SK-N-SH (cell line): ENCODE results near the gene SALL3. TPM values are rescaled to one million over a fixed set of nuclear protein-coding genes. Genes with fewer than 3 reads are reported as not detected.

Experiments used
- CTCF ChIA-PET: fragments of 300-600, 350-600 bp; formaldehyde crosslinking; extraction: SDS; loops from one replicate; lab custom pipeline; 2021; lab: Yijun Ruan, JAX
- POLR2A ChIA-PET: fragments of 350-600 bp; sonication (Branson Sonifier 250); formaldehyde crosslinking; extraction: SDS; loops from one replicate; lab custom pipeline; 2020; ENCODE audit warnings: antibody characterized with exemption, inconsistent platforms; lab: Yijun Ruan, JAX
- DNase-seq: peaks from one replicate; pipeline ENCODE4 v3.0.0; 2012
- H2AFZ ChIP-seq: fragments of 200-600 bp; sonication (generic); 2 replicates; pipeline ENCODE4 v1.8.1; 2016; ENCODE audit warnings: antibody characterized with exemption, mild to moderate bottlenecking, low read depth
- H3F3A ChIP-seq: fragments of 200-600 bp; sonication (generic); replicated peaks from 2 replicates; pipeline ENCODE3; 2016; ENCODE audit warnings: antibody characterized with exemption, mild to moderate bottlenecking; ENCODE audit not compliant: insufficient read depth
- H3K27ac ChIP-seq, 2 experiments: fragments of 200-500 bp in 1 of 2; fragments of 200-600 bp in 1 of 2; sonication (Bioruptor generic) in 1 of 2; sonication (generic), shearing (Covaris generic) in 1 of 2; 2 replicates each; pipeline versions ENCODE4 v1.5.1 to v1.6.1; 2014 to 2016; ENCODE audit warnings: low read depth in 2 of 2, inconsistent platforms in 1 of 2, low read length in 1 of 2, mild to moderate bottlenecking in 1 of 2, mixed read lengths in 1 of 2
- H3K27me3 ChIP-seq: fragments of 200-600 bp; sonication (generic), shearing (Covaris generic); 2 replicates; pipeline ENCODE4 v1.6.1; 2016; ENCODE audit warnings: mixed run types; ENCODE audit not compliant: insufficient read depth
- H3K36me3 ChIP-seq, 2 experiments: fragments of 200-500 bp in 1 of 2; fragments of 200-600 bp in 1 of 2; sonication (Bioruptor generic) in 1 of 2; sonication (generic) in 1 of 2; replicated peaks in 1 of 2; 2 replicates each; pipeline versions ENCODE3 to v1.5.1; 2014 to 2016; ENCODE audit warnings: low read length in 1 of 2, mild to moderate bottlenecking in 1 of 2; ENCODE audit not compliant: insufficient read depth in 2 of 2, control insufficient read depth in 1 of 2
- H3K4me1 ChIP-seq, 2 experiments: fragments of 200-500 bp in 1 of 2; fragments of 200-600 bp in 1 of 2; sonication (Bioruptor generic) in 1 of 2; sonication (generic), shearing (Covaris generic) in 1 of 2; 2 replicates each; pipeline versions ENCODE4 v1.5.1 to v1.6.1; 2014 to 2016; ENCODE audit warnings: low read depth in 1 of 2, low read length in 1 of 2, mixed run types in 1 of 2; ENCODE audit not compliant: insufficient read depth in 2 of 2, control insufficient read depth in 1 of 2
- H3K4me2 ChIP-seq: fragments of 200-600 bp; sonication (generic), shearing (Covaris generic); 2 replicates; pipeline ENCODE4 v1.6.1; 2017; ENCODE audit warnings: mixed run types
- H3K4me3 ChIP-seq, 2 experiments: fragments of 200-500 bp in 1 of 2; fragments of 200-600 bp in 1 of 2; sonication (Bioruptor generic) in 1 of 2; sonication (generic), shearing (Covaris generic) in 1 of 2; 2 replicates each; pipeline versions ENCODE4 v1.5.1 to v1.8.1; 2014 to 2016; ENCODE audit warnings: low read depth in 2 of 2, inconsistent platforms in 1 of 2, low read length in 1 of 2, mild to moderate bottlenecking in 1 of 2, mixed read lengths in 1 of 2, moderate library complexity in 1 of 2
- H3K79me2 ChIP-seq: fragments of 200-600 bp; sonication (generic); 2 replicates; pipeline ENCODE4 v1.8.1; 2017; ENCODE audit warnings: mild to moderate bottlenecking; ENCODE audit not compliant: insufficient read depth
- H3K9ac ChIP-seq: fragments of 200-600 bp; sonication (generic); 2 replicates; pipeline ENCODE4 v1.6.1; 2017; ENCODE audit warnings: mixed run types
- H3K9me2 ChIP-seq: fragments of 200-600 bp; sonication (generic); 2 replicates; pipeline ENCODE4 v1.6.1; 2017; ENCODE audit warnings: mixed run types
- H3K9me3 ChIP-seq: fragments of 200-600 bp; sonication (generic); 2 replicates; pipeline ENCODE4 v1.6.1; 2017; ENCODE audit warnings: mixed run types, mild to moderate bottlenecking, moderate library complexity
- H4K20me1 ChIP-seq: fragments of 200-600 bp; sonication (generic); 2 replicates; pipeline ENCODE4 v1.6.1; 2017; ENCODE audit warnings: mild to moderate bottlenecking, mixed run types; ENCODE audit not compliant: insufficient read depth
- CHD2 ChIP-seq: fragments of 150-350 bp; IDR thresholded peaks from 2 replicates; pipeline ENCODE4 v1.6.1; 2018; ENCODE audit warnings: low read length; ENCODE audit not compliant: partially characterized antibody
- CTCF ChIP-seq: fragments of 200-600 bp; sonication (generic); IDR thresholded peaks from 2 replicates; pipeline ENCODE4 v1.6.1; 2017; ENCODE audit warnings: antibody characterized with exemption, mild to moderate bottlenecking, moderate library complexity
- EZH2phosphoT487 ChIP-seq: fragments of 200-600 bp; sonication (generic); IDR thresholded peaks from 2 replicates; pipeline ENCODE4 v1.6.1; 2017; ENCODE audit warnings: low read depth, mixed run types, mild to moderate bottlenecking, antibody characterized with exemption, moderate library complexity, borderline replicate concordance
- FOXJ3 ChIP-seq: sonication (generic); formaldehyde crosslinking; IDR thresholded peaks from 2 replicates; pipeline ENCODE4 v1.5.1; 2020; ENCODE audit warnings: mild to moderate bottlenecking, missing genetic modification reagents
- GABPA ChIP-seq: IDR thresholded peaks from 2 replicates; pipeline ENCODE4 v1.4.0; 2012; ENCODE audit warnings: low read depth, mild to moderate bottlenecking
- GATA2 ChIP-seq: sonication (generic); formaldehyde crosslinking; IDR thresholded peaks from 2 replicates; pipeline ENCODE4 v1.5.0; 2020; ENCODE audit warnings: mild to moderate bottlenecking, missing genetic modification reagents
- IRF3 ChIP-seq: fragments of 150-350 bp; IDR thresholded peaks from 2 replicates; pipeline ENCODE4 v1.6.1; 2016; ENCODE audit warnings: mild to moderate bottlenecking, low read depth, low read length
- MEF2A ChIP-seq: IDR thresholded peaks from 2 replicates; pipeline ENCODE4 v1.4.0; 2012; ENCODE audit warnings: low read depth, borderline replicate concordance
- MXI1 ChIP-seq: IDR thresholded peaks from 2 replicates; pipeline ENCODE4 v1.6.1; 2012; ENCODE audit warnings: mild to moderate bottlenecking, low read depth, low read length, improper control_type of control experiment
- NRF1 ChIP-seq: IDR thresholded peaks from 2 replicates; pipeline ENCODE4 v1.6.1; 2012; ENCODE audit warnings: low read depth, mild to moderate bottlenecking, low read length
- PBX3 ChIP-seq: IDR thresholded peaks from 2 replicates; pipeline ENCODE4; 2012
- POLR2AphosphoS5 ChIP-seq: IDR thresholded peaks from 2 replicates; pipeline ENCODE4 v1.6.1; 2012; ENCODE audit warnings: low read depth, low read length
- RCOR1 ChIP-seq: fragments of 150-350 bp; IDR thresholded peaks from 2 replicates; pipeline ENCODE4 v1.6.1; 2017; ENCODE audit warnings: antibody characterized with exemption, low read length
- RFX5 ChIP-seq: IDR thresholded peaks from 2 replicates; pipeline ENCODE4 v1.6.1; 2012; ENCODE audit warnings: mild to moderate bottlenecking, improper control_type of control experiment, low read length
- RXRA ChIP-seq: IDR thresholded peaks from 2 replicates; pipeline ENCODE4 v1.4.0; 2012; ENCODE audit warnings: low read depth, mild to moderate bottlenecking, borderline replicate concordance
- SMC3 ChIP-seq: IDR thresholded peaks from 2 replicates; pipeline ENCODE4 v1.6.1; 2012; ENCODE audit warnings: low read depth, low read length, improper control_type of control experiment
- TCF12 ChIP-seq: IDR thresholded peaks from 2 replicates; pipeline ENCODE4 v1.4.0; 2012
- USF2 ChIP-seq: fragments of 150-350 bp; IDR thresholded peaks from 2 replicates; pipeline ENCODE4 v1.6.1; 2017; ENCODE audit warnings: antibody characterized with exemption, low read length, low read depth, borderline replicate concordance
- YY1 ChIP-seq: IDR thresholded peaks from 2 replicates; pipeline ENCODE4 v1.4.0; 2012; ENCODE audit warnings: low read depth, mild to moderate bottlenecking
- WGBS: methylation state at CpG from one replicate; pipeline ENCODE4 v1.1.6; 2017; ENCODE audit warnings: low lambda C conversion rate; 5-methylcytosine and 5-hydroxymethylcytosine counted together
- polyA plus RNA-seq, 3 experiments: library from polyadenylated mRNA; depleted of rRNA; stranded (reverse); fragments of >200 nt; gene quantifications; 2 replicates each; pipeline ENCODE4 v1.2.3, GENCODE V29; 2012

Gene SALL3
- polyA plus RNA-seq, 1 of the 3 experiments (the other 2 are of a cell fraction) = not detected

GRCh38 chr18:78981989-78982620, 2.5 kb downstream of the SALL3 start:
- no peaks in the 10 kb centered on the region for H3K79me2 ChIP-seq
- ChIA-PET POLR2A (no interaction called here), CTCF (interaction anchor here (0.8 to 1.5 kb wide), 3 partner anchors 9 to 1083 kb away, joined by 3 to 5 read pairs (median 3); no protein-coding TSS in a partner anchor)
- no peak overlapping the region for H3K9ac ChIP-seq
- no peak for DNase-seq
- H3K36me3 ChIP-seq = no peaks in the 10 kb centered on the region
- H3K27me3 ChIP-seq = peaks cover 65% of the 10 kb centered on the region
- H3K4me2 ChIP-seq = no peak overlapping the region
- H3K9me3 ChIP-seq = no peaks in the 10 kb centered on the region
- H3F3A ChIP-seq = no peaks in the 10 kb centered on the region
- H4K20me1 ChIP-seq = no peaks in the 10 kb centered on the region
- no peaks in the 10 kb centered on the region for H3K9me2 ChIP-seq
- no peak overlapping the region for H2AFZ ChIP-seq
- H3K4me1 ChIP-seq = no peaks in the 10 kb centered on the region
- no peak overlapping the region; a peak in 1 of 4 replicates for H3K4me3 ChIP-seq
- no peak for TF ChIP-seq NRF1
- no peak for TF ChIP-seq IRF3
- no peak for TF ChIP-seq MEF2A
- TF ChIP-seq POLR2AphosphoS5 = no peak
- no peak for TF ChIP-seq CHD2
- WGBS = 4% methylated on average over 14 of the region's 14 CpGs
- no peak overlapping the region for H3K27ac ChIP-seq

GRCh38 chr18:78983512-78983911, 3.9 kb downstream of the SALL3 start:
- Histone ChIP-seq H3F3A (no peaks in the 10 kb centered on the region), H3K27me3 (peaks cover 61% of the 10 kb centered on the region), H3K4me1 (no peaks in the 10 kb centered on the region), H3K79me2 (no peaks in the 10 kb centered on the region), H3K9ac (no peak overlapping the region), H3K4me2 (no peak overlapping the region), H4K20me1 (no peaks in the 10 kb centered on the region), H3K27ac (no peak overlapping the region), H3K9me2 (no peaks in the 10 kb centered on the region), H3K9me3 (no peaks in the 10 kb centered on the region), H3K36me3 (no peaks in the 10 kb centered on the region), H3K4me3 (no peak overlapping the region), H2AFZ (no peak overlapping the region)
- ChIA-PET CTCF (interaction anchor here (1.0 to 1.5 kb wide), 2 partner anchors 10 to 1084 kb away, joined by 3 to 5 read pairs; no protein-coding TSS in a partner anchor), POLR2A (no interaction called here)
- no peak for DNase-seq
- 9% methylated on average over 3 of the region's 3 CpGs for WGBS
- TF ChIP-seq USF2 (no peak), CTCF (no peak), GABPA (no peak), PBX3 (no peak), FOXJ3 (no peak), RCOR1 (no peak), TCF12 (no peak), YY1 (no peak), RFX5 (no peak), RXRA (no peak), SMC3 (no peak), GATA2 (CRISPR knock-in tag) (no peak), MXI1 (no peak), CHD2 (no peak), EZH2phosphoT487 (no peak), IRF3 (no peak)
